ENCODE data around the gene FRMD4B. TPM values are rescaled to one million over a fixed set of nuclear protein-coding genes. Genes with fewer than 3 reads are reported as not detected.

FRMD4B gene
- total RNA-seq, 2 donors from 2014 or later: 30.6 to 37.8 TPM

DNA sequence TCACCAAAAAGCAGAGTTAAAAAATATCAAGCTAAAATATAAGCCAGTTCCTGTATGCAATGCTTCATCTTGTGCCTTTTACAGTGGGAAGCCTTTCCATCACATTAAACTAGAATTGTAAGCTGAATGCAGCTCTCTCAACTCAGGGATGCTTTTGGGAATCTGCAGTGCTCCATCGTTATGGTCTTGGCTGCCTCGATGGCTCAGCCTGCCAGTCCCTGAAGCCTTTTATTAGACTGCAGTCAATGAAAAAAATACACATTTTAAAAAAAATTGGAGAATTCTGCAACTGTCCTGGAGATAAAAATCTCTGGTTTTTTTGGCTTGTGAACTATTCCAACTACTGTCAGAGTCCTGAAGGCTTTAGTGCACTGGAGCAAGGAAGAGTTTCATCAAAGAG is 53.0 kb downstream of the FRMD4B start:
- no peaks in the 10 kb centered on the region for H3K9me3 ChIP-seq
- no peak overlapping the region for H3K4me3 ChIP-seq
- no peaks in the 10 kb centered on the region for H3K27me3 ChIP-seq
- no peak for DNase-seq (ENCODE audit: low spot score)
- H3K27ac ChIP-seq: peak overlapping the region; percentile 61 to 73
- no peaks in the 10 kb centered on the region for H3K36me3 ChIP-seq
- peaks cover 0 to 33% of the 10 kb centered on the region in 2 donors for H3K4me1 ChIP-seq
- TF ChIP-seq, protein P1, sequence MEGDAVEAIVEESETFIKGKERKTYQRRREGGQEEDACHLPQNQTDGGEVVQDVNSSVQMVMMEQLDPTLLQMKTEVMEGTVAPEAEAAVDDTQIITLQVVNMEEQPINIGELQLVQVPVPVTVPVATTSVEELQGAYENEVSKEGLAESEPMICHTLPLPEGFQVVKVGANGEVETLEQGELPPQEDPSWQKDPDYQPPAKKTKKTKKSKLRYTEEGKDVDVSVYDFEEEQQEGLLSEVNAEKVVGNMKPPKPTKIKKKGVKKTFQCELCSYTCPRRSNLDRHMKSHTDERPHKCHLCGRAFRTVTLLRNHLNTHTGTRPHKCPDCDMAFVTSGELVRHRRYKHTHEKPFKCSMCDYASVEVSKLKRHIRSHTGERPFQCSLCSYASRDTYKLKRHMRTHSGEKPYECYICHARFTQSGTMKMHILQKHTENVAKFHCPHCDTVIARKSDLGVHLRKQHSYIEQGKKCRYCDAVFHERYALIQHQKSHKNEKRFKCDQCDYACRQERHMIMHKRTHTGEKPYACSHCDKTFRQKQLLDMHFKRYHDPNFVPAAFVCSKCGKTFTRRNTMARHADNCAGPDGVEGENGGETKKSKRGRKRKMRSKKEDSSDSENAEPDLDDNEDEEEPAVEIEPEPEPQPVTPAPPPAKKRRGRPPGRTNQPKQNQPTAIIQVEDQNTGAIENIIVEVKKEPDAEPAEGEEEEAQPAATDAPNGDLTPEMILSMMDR (IDR thresholded peaks at IDR 0.05): no peak

DNA sequence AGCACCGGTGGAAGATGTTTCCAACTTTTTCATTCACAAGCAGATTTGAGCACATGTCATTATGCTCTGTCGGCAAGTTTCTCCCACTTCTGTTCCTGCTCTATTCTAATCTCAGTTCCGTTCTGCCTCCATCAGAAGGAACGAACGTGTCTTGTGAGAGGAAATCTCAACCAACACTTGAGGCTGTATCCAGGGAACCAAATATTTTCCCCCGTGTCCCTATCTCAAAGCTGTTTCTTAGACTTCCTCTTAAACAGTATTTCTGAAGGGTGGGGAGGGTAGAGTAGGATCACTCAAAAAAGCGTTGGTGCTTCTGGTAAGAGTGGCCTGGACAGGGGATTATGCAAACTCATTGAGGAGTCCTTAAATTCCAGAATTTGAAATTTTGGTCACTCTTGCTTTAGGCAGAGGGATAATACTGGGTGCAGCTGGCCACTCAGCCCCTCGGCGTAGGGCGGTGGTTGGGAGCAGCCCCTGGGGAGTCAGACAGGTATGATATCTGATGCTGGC is 54.9 kb downstream of the FRMD4B start:
- peaks cover 0 to 50% of the 10 kb centered on the region in 2 donors for H3K4me1 ChIP-seq
- H3K4me3 ChIP-seq: no peak overlapping the region
- no peak for DNase-seq (ENCODE audit: low spot score)

DNA sequence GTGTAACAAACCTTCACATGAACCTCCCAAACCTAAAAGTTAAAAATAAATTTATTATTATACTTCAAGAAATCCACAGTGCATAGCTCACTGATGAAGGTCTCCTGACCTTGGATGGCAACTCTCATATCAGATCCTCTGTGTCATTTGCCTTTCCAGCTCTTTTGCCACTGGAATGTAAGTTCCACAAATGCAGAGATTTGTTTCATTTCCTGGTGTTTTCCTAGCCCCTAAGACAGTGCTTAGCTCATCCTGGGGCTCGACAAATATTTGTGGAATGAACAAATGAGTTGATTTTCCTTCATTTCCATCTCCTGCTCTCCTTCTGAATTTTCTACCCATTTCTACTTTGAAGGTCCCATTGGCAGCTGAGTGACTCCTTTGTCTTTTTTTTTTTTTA is 56.0 kb downstream of the FRMD4B start:
- Histone ChIP-seq H3K4me1 (peaks cover 0 to 60% of the 10 kb centered on the region in 2 donors), H3K9me3 (no peaks in the 10 kb centered on the region), H3K36me3 (no peaks in the 10 kb centered on the region), H3K27ac (peak overlapping the region; percentile 16 to 81), H3K27me3 (no peaks in the 10 kb centered on the region), H3K4me3 (no peak overlapping the region)
- TF ChIP-seq, protein P1 (IDR thresholded peaks at IDR 0.05): no peak
- DNase-seq (ENCODE audit: low spot score): no peak

More for the DNA sequence above, 54.9 kb downstream of the FRMD4B start:
- Histone ChIP-seq H3K27me3 (no peaks in the 10 kb centered on the region), H3K36me3 (no peaks in the 10 kb centered on the region), H3K27ac (peak overlapping the region; percentile 77 to 81), H3K9me3 (no peaks in the 10 kb centered on the region)
- TF ChIP-seq, protein P1 (IDR thresholded peaks at IDR 0.05): no peak

DNA sequence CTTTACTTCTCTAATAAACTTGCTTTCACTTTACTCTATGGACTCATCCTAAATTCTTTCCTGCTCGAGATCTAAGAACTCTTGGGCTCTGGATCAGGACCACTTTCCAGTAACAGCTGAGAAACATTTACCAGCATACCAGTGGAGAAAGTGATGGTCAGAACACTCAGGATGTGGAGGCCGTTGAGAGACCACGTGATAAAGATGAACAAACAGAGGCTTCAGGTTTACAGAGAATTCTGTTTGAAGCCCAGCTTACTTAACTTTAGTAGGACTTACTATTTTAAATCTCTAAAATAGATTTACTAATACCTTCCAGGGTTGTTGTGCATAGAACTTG is 57.0 kb downstream of the FRMD4B start:
- Histone ChIP-seq H3K4me1 (peaks cover 0 to 68% of the 10 kb centered on the region in 2 donors), H3K27me3 (no peaks in the 10 kb centered on the region), H3K27ac (peak overlapping the region; percentile 23 to 40), H3K36me3 (no peaks in the 10 kb centered on the region), H3K4me3 (no peak overlapping the region), H3K9me3 (no peaks in the 10 kb centered on the region)
- TF ChIP-seq, protein P1 (IDR thresholded peaks at IDR 0.05): no peak
- DNase-seq (ENCODE audit: low spot score): no peak

DNA sequence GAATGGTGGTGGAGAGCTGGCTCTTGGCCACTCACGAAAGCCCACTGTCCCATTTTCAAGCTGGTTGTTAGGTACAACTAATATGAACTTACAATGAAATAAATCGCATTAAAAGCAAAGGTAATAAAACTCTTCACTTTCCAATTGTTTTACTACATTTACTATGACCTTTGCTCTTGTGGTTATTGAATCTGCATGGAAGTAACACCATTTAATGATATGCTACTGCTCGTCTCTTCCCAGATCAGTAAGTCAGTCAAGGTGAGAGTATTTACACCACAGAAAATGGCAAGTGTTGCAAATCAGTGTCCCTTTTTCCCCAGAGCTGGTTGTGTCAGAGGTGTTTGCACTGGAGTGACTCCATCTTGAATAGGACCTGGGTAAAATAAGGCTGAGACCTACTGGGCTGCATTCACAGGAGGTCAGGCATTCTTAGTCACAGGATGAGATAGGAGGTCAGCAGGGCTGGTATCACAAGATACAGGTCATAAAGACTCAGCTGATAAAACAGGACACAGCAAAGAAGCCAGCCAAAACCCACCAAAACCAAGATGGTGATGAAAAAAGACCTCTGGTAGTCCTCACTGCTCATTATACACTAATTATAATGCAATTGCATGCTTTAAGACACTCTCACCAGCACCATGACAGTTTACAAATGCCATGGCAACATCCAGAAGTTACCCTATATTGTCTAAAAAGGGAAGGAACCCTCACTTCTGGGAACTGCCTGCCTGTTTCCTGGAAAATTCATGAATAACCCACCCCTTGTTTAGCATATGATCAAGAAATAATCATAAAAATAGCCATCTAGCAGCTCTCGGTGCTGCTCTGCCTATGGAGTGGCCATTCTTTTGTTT is 57.6 kb downstream of the FRMD4B start:
- Histone ChIP-seq H3K27ac (peak overlapping the region; percentile 23 to 40), H3K4me3 (no peak overlapping the region), H3K4me1 (peaks cover 0 to 65% of the 10 kb centered on the region in 2 donors), H3K9me3 (no peaks in the 10 kb centered on the region), H3K36me3 (no peaks in the 10 kb centered on the region), H3K27me3 (no peaks in the 10 kb centered on the region)
- TF ChIP-seq, protein P1 (IDR thresholded peaks at IDR 0.05): no peak
- no peak for DNase-seq (ENCODE audit: low spot score)
